Liver (tissue), 9 donors: ENCODE results near the gene LRRC32. TPM values are rescaled to one million over a fixed set of nuclear protein-coding genes. Genes with fewer than 3 reads are reported as not detected.
"Not testable (repeated sequence)": the region's sequence is repeated elsewhere in the genome, so short reads cannot be mapped to it uniquely, and the experiment has no call there.

Experiments used
- DNase-seq: peaks from one replicate; pipeline ENCODE4 v3.0.0-alpha.2; 2017; ENCODE audit warnings: low spot score
- H3K27ac ChIP-seq, 2 donors: one replicate each; pipeline ENCODE4 v1.7.0; 2013; ENCODE audit warnings: inconsistent platforms in 2 of 2, low read length in 2 of 2, control low read depth in 1 of 2, low read depth in 1 of 2, mild to moderate bottlenecking in 1 of 2
- H3K27me3 ChIP-seq, 4 donors: one replicate each; pipeline versions ENCODE4 v1.6.1 to v1.7.0; 2013; ENCODE audit warnings: low read length in 3 of 4, inconsistent platforms in 1 of 4, mild to moderate bottlenecking in 1 of 4, moderate library complexity in 1 of 4; ENCODE audit not compliant: control insufficient read depth in 4 of 4, insufficient read depth in 4 of 4
- H3K36me3 ChIP-seq, 4 donors: one replicate each; pipeline versions ENCODE4 v1.6.1 to v1.7.0; 2013; ENCODE audit warnings: low read length in 3 of 4, mild to moderate bottlenecking in 3 of 4, low read depth in 1 of 4, moderate library complexity in 1 of 4; ENCODE audit not compliant: control insufficient read depth in 4 of 4, insufficient read depth in 3 of 4
- H3K4me1 ChIP-seq, 4 donors: one replicate each; pipeline versions ENCODE4 v1.6.1 to v1.7.0; 2013; ENCODE audit warnings: low read length in 3 of 4, mild to moderate bottlenecking in 3 of 4, moderate library complexity in 1 of 4; ENCODE audit not compliant: control insufficient read depth in 4 of 4, insufficient read depth in 4 of 4
- H3K4me3 ChIP-seq, 3 donors: one replicate each; pipeline versions ENCODE4 v1.6.1 to v1.7.0; 2013; ENCODE audit warnings: low read length in 3 of 3, control low read depth in 1 of 3, low read depth in 1 of 3, mild to moderate bottlenecking in 1 of 3
- H3K9ac ChIP-seq, 2 donors: one replicate each; pipeline ENCODE4 v1.7.0; 2013; ENCODE audit warnings: low read length in 2 of 2, mild to moderate bottlenecking in 2 of 2, moderate library complexity in 2 of 2, control low read depth in 1 of 2, low read depth in 1 of 2
- H3K9me3 ChIP-seq, 4 donors: one replicate each; pipeline versions ENCODE4 v1.6.1 to v1.7.0; 2013; ENCODE audit warnings: low read length in 3 of 4; ENCODE audit not compliant: control insufficient read depth in 4 of 4
- FOXA2 ChIP-seq: IDR thresholded peaks from 2 replicates; pipeline ENCODE4 v1.6.1; 2016; ENCODE audit warnings: antibody characterized with exemption
- HNF4A ChIP-seq, 2 donors: conservative IDR thresholded peaks; 2 replicates each; pipeline ENCODE4 v1.6.1; 2016; ENCODE audit warnings: antibody characterized with exemption in 2 of 2, mild to moderate bottlenecking in 2 of 2
- NR2F2 ChIP-seq: IDR thresholded peaks from 2 replicates; pipeline ENCODE4 v1.6.1; 2016; ENCODE audit warnings: antibody characterized with exemption
- RAD21 ChIP-seq, 2 donors: IDR thresholded peaks; 2 replicates each; pipeline ENCODE4 v1.6.1; 2016; ENCODE audit warnings: antibody characterized with exemption in 2 of 2, mild to moderate bottlenecking in 2 of 2
- RXRA ChIP-seq, 2 donors: IDR thresholded peaks; 2 replicates each; pipeline ENCODE4 v1.6.1; 2017 to 2018; ENCODE audit warnings: antibody characterized with exemption in 2 of 2, mild to moderate bottlenecking in 1 of 2
- WGBS: extraction: QIAGEN DNeasy Blood & Tissue Kit; methylation state at CpG from one replicate; pipeline ENCODE4 v1.1.7; 2013; 5-methylcytosine and 5-hydroxymethylcytosine counted together
- polyA plus RNA-seq, 2 donors: library from polyadenylated mRNA; stranded (reverse) in 1 of 2; unstranded in 1 of 2; fragments of 200-250 nt in 1 of 2; fragments of >200 nt in 1 of 2; fragmentation: Nextera tagmentation in 1 of 2; extraction: Ambion mirVana in 1 of 2; gene quantifications; one replicate each; pipeline versions ENCODE4 v1.2.1 to v1.2.3, GENCODE V29; 2013 to 2015
- total RNA-seq, 2 donors: library from RNA; depleted of rRNA; stranded (reverse); fragments of >200 nt; gene quantifications; one replicate each; pipeline ENCODE4 v1.2.3, GENCODE V29; 2014
- TF ChIP-seq, protein P1 (sequence below): IDR thresholded peaks from 2 replicates; pipeline ENCODE4 v1.6.1; 2016; ENCODE audit warnings: antibody characterized with exemption, mild to moderate bottlenecking
- TF ChIP-seq, protein P2 (sequence below): fragments of 150-350 bp; IDR thresholded peaks from 2 replicates; pipeline ENCODE4 v1.5.1; 2017; ENCODE audit warnings: improper control_type of control experiment, low read depth, low read length; ENCODE audit not compliant: missing input control
- donor health status: healthy.
- donor health status: healthy.
- donor health status: healthy.
- donor health status: healthy.
- donor health status: healthy.

LRRC32 gene
- total and polyA plus RNA-seq, 4 donors: 5.4 to 15.4 (median 9.3) TPM

DNA sequence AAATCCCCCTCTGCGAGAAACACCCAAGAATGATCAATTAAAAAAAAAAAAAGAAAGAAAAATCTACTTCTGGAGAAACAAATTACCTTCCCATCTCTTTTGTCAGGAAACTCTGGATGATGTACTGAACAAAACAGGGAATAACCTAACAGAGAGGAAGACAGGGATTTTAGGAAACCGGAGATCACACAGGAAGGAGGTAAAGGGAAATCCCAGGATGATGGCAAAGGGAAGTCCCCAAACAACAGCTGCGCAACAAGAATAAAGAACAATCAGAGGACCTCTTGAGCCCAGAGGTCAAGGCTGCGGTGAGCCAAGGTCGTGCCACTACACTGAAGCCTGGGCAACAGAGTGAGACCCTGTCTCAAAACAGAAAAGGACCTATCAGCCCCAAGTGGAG, 50.7 kb downstream of the LRRC32 start:
- H3K36me3 ChIP-seq, H3K4me1 ChIP-seq, H3K9ac ChIP-seq, H3K27me3 ChIP-seq, DNase-seq, H3K27ac ChIP-seq, H3K4me3 ChIP-seq, H3K9me3 ChIP-seq: not testable (repeated sequence)
- WGBS: 73% methylated on average over 4 of the region's 5 CpGs
- peak; percentile 2 for TF ChIP-seq NR2F2

DNA sequence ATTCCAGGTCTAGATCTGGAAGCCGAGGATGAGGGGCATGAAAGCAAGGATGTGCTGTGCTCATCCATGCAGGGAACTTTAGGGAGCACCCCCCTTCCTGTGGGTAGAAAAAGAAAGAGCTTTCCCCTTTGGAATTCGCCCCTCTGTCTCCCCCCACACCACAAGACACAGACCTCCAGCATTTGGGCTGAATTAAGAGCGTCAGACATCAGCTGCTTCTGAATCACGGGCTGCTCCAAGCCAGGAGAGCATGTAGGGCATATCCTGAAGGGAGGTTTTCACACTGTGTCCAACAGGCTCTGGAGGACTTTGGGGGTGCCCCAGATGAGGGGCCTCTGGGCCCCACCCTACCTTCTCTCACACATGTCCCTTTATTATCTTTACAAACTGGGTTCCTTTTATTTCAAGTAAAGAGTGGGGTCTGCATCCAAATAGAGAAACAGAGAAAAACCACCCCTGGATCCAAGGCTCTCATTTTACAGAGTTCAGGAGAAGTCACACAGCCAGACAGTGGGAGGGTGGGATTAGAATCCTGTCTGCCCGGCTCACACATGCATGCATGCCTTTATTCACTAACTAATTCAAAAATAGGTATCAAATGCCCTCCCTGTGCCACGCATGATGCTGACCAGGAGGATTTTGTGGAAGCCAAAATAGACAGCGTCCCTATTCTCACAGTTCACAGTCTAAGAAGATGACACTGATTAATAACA, 52.8 kb downstream of the LRRC32 start:
- no peaks in the 10 kb centered on the region for H3K27me3 ChIP-seq
- no peaks in the 10 kb centered on the region for H3K9me3 ChIP-seq
- WGBS: 83% methylated on average over 7 of the region's 7 CpGs
- peaks cover 0 to 2% (median 0%) of the 10 kb centered on the region in 4 donors for H3K4me1 ChIP-seq
- H3K27ac ChIP-seq: no peak overlapping the region
- no peak overlapping the region for H3K4me3 ChIP-seq
- no peak for DNase-seq
- no peaks in the 10 kb centered on the region for H3K36me3 ChIP-seq
- TF ChIP-seq RAD21 (IDR thresholded peaks at IDR 0.05): no peak
- H3K9ac ChIP-seq: no peak overlapping the region

DNA sequence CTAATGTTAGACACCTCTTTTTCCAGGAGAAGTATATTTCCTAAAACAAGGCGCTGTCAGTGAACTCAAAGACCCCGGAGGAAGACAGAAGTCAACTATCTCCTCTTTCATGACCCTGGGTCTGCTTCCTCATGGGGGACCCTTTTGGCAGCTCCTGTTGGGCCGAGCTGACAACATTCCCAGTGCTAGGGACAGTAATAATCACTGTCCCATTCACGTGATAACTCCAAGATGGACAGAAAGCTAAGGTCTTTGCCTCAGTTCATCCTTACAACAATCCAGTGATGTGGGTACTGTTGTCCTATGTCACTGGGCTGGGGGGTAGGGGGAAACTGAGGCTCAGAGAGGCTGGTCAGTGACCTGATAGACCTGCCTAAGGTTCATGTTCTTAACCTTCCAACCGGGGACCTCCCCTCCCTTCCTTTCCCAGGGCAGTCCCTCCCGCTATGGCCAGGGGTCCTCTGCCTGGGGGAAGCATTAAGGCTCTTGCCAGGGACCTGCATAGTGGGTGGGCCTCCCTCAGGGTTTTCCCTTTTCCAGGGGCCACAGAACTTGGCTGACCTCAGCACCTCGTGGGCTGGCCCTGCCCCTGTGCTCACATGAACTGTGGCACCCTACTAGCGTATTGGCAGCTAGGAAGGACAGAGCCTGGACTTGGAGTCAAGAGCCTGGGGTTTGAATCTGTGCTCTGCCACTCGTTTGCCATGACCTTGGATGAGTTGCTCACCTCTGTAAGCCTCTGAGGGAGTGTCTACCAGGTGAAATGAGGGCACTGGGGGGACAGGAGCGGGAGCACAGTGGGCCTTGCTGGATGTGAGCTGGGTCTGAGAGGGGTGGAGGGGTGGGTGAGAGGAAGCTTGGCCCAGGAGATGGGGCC, 53.6 kb downstream of the LRRC32 start:
- no peak for TF ChIP-seq NR2F2
- TF ChIP-seq, protein P1, sequence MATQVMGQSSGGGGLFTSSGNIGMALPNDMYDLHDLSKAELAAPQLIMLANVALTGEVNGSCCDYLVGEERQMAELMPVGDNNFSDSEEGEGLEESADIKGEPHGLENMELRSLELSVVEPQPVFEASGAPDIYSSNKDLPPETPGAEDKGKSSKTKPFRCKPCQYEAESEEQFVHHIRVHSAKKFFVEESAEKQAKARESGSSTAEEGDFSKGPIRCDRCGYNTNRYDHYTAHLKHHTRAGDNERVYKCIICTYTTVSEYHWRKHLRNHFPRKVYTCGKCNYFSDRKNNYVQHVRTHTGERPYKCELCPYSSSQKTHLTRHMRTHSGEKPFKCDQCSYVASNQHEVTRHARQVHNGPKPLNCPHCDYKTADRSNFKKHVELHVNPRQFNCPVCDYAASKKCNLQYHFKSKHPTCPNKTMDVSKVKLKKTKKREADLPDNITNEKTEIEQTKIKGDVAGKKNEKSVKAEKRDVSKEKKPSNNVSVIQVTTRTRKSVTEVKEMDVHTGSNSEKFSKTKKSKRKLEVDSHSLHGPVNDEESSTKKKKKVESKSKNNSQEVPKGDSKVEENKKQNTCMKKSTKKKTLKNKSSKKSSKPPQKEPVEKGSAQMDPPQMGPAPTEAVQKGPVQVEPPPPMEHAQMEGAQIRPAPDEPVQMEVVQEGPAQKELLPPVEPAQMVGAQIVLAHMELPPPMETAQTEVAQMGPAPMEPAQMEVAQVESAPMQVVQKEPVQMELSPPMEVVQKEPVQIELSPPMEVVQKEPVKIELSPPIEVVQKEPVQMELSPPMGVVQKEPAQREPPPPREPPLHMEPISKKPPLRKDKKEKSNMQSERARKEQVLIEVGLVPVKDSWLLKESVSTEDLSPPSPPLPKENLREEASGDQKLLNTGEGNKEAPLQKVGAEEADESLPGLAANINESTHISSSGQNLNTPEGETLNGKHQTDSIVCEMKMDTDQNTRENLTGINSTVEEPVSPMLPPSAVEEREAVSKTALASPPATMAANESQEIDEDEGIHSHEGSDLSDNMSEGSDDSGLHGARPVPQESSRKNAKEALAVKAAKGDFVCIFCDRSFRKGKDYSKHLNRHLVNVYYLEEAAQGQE: no peak
- no peak for TF ChIP-seq RAD21 (IDR thresholded peaks at IDR 0.05)
- TF ChIP-seq, protein P2, sequence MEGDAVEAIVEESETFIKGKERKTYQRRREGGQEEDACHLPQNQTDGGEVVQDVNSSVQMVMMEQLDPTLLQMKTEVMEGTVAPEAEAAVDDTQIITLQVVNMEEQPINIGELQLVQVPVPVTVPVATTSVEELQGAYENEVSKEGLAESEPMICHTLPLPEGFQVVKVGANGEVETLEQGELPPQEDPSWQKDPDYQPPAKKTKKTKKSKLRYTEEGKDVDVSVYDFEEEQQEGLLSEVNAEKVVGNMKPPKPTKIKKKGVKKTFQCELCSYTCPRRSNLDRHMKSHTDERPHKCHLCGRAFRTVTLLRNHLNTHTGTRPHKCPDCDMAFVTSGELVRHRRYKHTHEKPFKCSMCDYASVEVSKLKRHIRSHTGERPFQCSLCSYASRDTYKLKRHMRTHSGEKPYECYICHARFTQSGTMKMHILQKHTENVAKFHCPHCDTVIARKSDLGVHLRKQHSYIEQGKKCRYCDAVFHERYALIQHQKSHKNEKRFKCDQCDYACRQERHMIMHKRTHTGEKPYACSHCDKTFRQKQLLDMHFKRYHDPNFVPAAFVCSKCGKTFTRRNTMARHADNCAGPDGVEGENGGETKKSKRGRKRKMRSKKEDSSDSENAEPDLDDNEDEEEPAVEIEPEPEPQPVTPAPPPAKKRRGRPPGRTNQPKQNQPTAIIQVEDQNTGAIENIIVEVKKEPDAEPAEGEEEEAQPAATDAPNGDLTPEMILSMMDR: no peak
- no peak for TF ChIP-seq HNF4A (conservative IDR thresholded peaks at IDR 0.05)
- TF ChIP-seq FOXA2: no peak
- no peak for TF ChIP-seq RXRA (IDR thresholded peaks at IDR 0.05)
- H3K4me3 ChIP-seq: no peak overlapping the region
- no peaks in the 10 kb centered on the region for H3K36me3 ChIP-seq
- H3K4me1 ChIP-seq: peaks cover 0 to 2% (median 0%) of the 10 kb centered on the region in 4 donors
- no peak overlapping the region for H3K27ac ChIP-seq
- no peaks in the 10 kb centered on the region for H3K9me3 ChIP-seq
- no peaks in the 10 kb centered on the region for H3K27me3 ChIP-seq
- WGBS: 76% methylated on average over 10 of the region's 10 CpGs
- no peak for DNase-seq
- H3K9ac ChIP-seq: no peak overlapping the region
